Endothelial cell of umbilical vein (primary cell): Measurements from ENCODE around the gene MLC1. TPM values are rescaled to one million over a fixed set of nuclear protein-coding genes. Genes with fewer than 3 reads are reported as not detected.

ENCODE experiments used
- BruUV-seq: library from RNA; stranded (reverse); fragments of 400-500 nt; replicated peaks from 2 replicates; lab custom pipeline; 2021; lab: Mats Ljungman, UMichigan
- CTCF ChIA-PET: fragments of 300-600, 350-600 bp; sonication (Branson Sonifier 250); formaldehyde crosslinking; loops from one replicate; lab custom pipeline; 2021; ENCODE audit warnings: antibody characterized with exemption, inconsistent platforms; lab: Charles Lee
- POLR2A ChIA-PET: fragments of 300-600, 350-600 bp; sonication (Branson Sonifier 250); formaldehyde crosslinking; loops from one replicate; lab custom pipeline; 2021; ENCODE audit warnings: antibody characterized with exemption, inconsistent platforms; lab: Charles Lee
- DNase-seq: peaks from one replicate; pipeline ENCODE4 v3.0.0-alpha.2; 2011; ENCODE audit warnings: low read depth, low spot score
- FAIRE-seq: peaks from 2 replicates; lab custom pipeline; 2011; peaks lifted over from hg19 to GRCh38; lab: Jason Lieb, UNC
- H2AFZ ChIP-seq: 2 replicates; pipeline ENCODE4 v1.6.0; 2012; ENCODE audit warnings: low read depth, low read length, control low read depth, inconsistent platforms
- H3K27ac ChIP-seq: 2 replicates; pipeline ENCODE4 v1.5.1; 2011; ENCODE audit warnings: low read depth, mild to moderate bottlenecking, control low read depth, low read length, moderate library complexity; ENCODE audit not compliant: insufficient read depth
- H3K27me3 ChIP-seq, 2 experiments: 2 replicates each; pipeline versions ENCODE4 v1.6.0 to v1.6.1; 2011; ENCODE audit warnings: low read length in 2 of 2, mixed read lengths in 1 of 2; ENCODE audit not compliant: control insufficient read depth in 2 of 2, insufficient read depth in 2 of 2
- H3K36me3 ChIP-seq, 2 experiments: 2 replicates in 1 of 2; 3 replicates in 1 of 2; pipeline ENCODE4 v1.5.1; 2011; ENCODE audit warnings: low read length in 2 of 2, mild to moderate bottlenecking in 1 of 2, moderate library complexity in 1 of 2; ENCODE audit not compliant: control insufficient read depth in 2 of 2, insufficient read depth in 2 of 2; ENCODE audit errors: extremely low read depth in 1 of 2
- H3K4me1 ChIP-seq: 3 replicates; pipeline ENCODE4 v1.5.1; 2011; ENCODE audit warnings: mild to moderate bottlenecking, low read length; ENCODE audit not compliant: control insufficient read depth, insufficient read depth; ENCODE audit errors: extremely low read depth
- H3K4me2 ChIP-seq: 2 replicates; pipeline ENCODE4 v1.6.1; 2011; ENCODE audit warnings: low read length, control low read depth, mixed read lengths; ENCODE audit not compliant: insufficient read depth
- H3K4me3 ChIP-seq, 3 experiments: fragments of 200-600 bp in 1 of 3; sonication (generic), shearing (Covaris generic) in 1 of 3; replicated peaks in 1 of 3; 2 replicates each; pipeline ENCODE4 v1.5.1; 2011 to 2016; ENCODE audit warnings: control low read depth in 3 of 3, low read length in 3 of 3, mild to moderate bottlenecking in 2 of 3, inconsistent platforms in 1 of 3, low read depth in 1 of 3, moderate library complexity in 1 of 3; ENCODE audit not compliant: insufficient read depth in 1 of 3
- H3K79me2 ChIP-seq: 2 replicates; pipeline ENCODE4 v1.6.0; 2012; ENCODE audit warnings: low read length, inconsistent platforms; ENCODE audit not compliant: control insufficient read depth, insufficient read depth
- H3K9ac ChIP-seq: replicated peaks from 2 replicates; pipeline ENCODE3; 2011; ENCODE audit warnings: low read length, control low read depth; ENCODE audit not compliant: insufficient read depth; ENCODE audit errors: extremely low read depth
- H3K9me1 ChIP-seq: replicated peaks from 3 replicates; pipeline ENCODE4 v1.6.0; 2011; ENCODE audit warnings: mild to moderate bottlenecking, low read length; ENCODE audit not compliant: control insufficient read depth, insufficient read depth; ENCODE audit errors: extremely low read depth
- H3K9me3 ChIP-seq: replicated peaks from 2 replicates; pipeline ENCODE4 v1.5.1; 2012; ENCODE audit warnings: low read length, inconsistent platforms; ENCODE audit not compliant: control insufficient read depth, insufficient read depth
- H4K20me1 ChIP-seq: replicated peaks from 2 replicates; pipeline ENCODE3; 2011; ENCODE audit warnings: mild to moderate bottlenecking, low read length; ENCODE audit not compliant: control insufficient read depth, insufficient read depth; ENCODE audit errors: extremely low read depth
- CTCF ChIP-seq, 2 donors: IDR thresholded peaks; 1 replicate in 1 of 2; 2 replicates in 1 of 2; pipeline ENCODE4 v1.5.1; 2011; ENCODE audit warnings: low read length in 2 of 2, mild to moderate bottlenecking in 2 of 2, moderate library complexity in 2 of 2, control low read depth in 1 of 2, inconsistent platforms in 1 of 2, low read depth in 1 of 2; ENCODE audit not compliant: insufficient read depth in 1 of 2; ENCODE audit errors: extremely low read depth in 1 of 2
- EZH2 ChIP-seq: IDR thresholded peaks from 2 replicates; pipeline ENCODE4 v1.6.1; 2012; ENCODE audit warnings: borderline replicate concordance, low read depth, mild to moderate bottlenecking, moderate library complexity, low read length, inconsistent platforms; ENCODE audit not compliant: severe bottlenecking
- FOS ChIP-seq: IDR thresholded peaks from 2 replicates; pipeline ENCODE4 v1.6.1; 2011; ENCODE audit warnings: mild to moderate bottlenecking, low read length, moderate library complexity, borderline replicate concordance; ENCODE audit not compliant: insufficient read depth
- GATA2 ChIP-seq: IDR thresholded peaks from 2 replicates; pipeline ENCODE4 v1.7.0; 2011; ENCODE audit warnings: low read depth, mild to moderate bottlenecking, moderate library complexity, mixed read lengths, low read length; ENCODE audit not compliant: insufficient read length, insufficient read depth
- JUN ChIP-seq: IDR thresholded peaks from 2 replicates; pipeline ENCODE4 v1.6.1; 2011; ENCODE audit warnings: borderline replicate concordance, low read depth; ENCODE audit not compliant: insufficient read length, insufficient read depth
- MAX ChIP-seq: IDR thresholded peaks from 2 replicates; pipeline ENCODE4 v1.6.1; 2011; ENCODE audit not compliant: insufficient read depth, insufficient read length
- MYC ChIP-seq: IDR thresholded peaks from one replicate; pipeline ENCODE4 v1.6.1; 2011; ENCODE audit warnings: mild to moderate bottlenecking, low read depth, low read length
- POLR2A ChIP-seq: IDR thresholded peaks from 2 replicates; pipeline ENCODE4 v1.6.1; 2012; ENCODE audit warnings: low read depth, mild to moderate bottlenecking, control low read depth, low read length
- POLR2AphosphoS5 ChIP-seq: IDR thresholded peaks from 2 replicates; pipeline ENCODE4 v1.6.1; 2012; ENCODE audit warnings: low read depth, mild to moderate bottlenecking, control low read depth, low read length, moderate library complexity; ENCODE audit not compliant: insufficient read depth
- dilution Hi-C: fragments of 300-500 bp; cut with MboI; formaldehyde crosslinking; loops from one replicate; pipeline ENCODE4 v1.15.0; 2019; ENCODE audit warnings: low sequenced_read_pairs; ENCODE audit not compliant: extremely low pct_ligation_motif_present
- intact Hi-C: fragments of 100-400 bp; cut with micrococcal nuclease; formaldehyde crosslinking; loops from one replicate; pipeline ENCODE4 v1.10.0; 2022
- polyA plus RNA-seq, 4 experiments: library from polyadenylated mRNA; depleted of rRNA in 3 of 4; stranded (reverse) in 3 of 4; unstranded in 1 of 4; fragments of >200 nt; gene quantifications; 2 replicates each; pipeline versions ENCODE4 v1.2.1 to v1.2.3, GENCODE V29; 2011 to 2012; ENCODE audit warnings: missing spikeins in 1 of 4
- total RNA-seq: library from RNA; stranded (reverse); gene quantifications from 2 replicates; pipeline ENCODE4 v1.2.3, GENCODE V29; 2021

The MLC1 gene
- total and polyA plus RNA-seq, 2 donors (not counting 3 experiments of a cell fraction or from before 2014, with no cell fraction given): not detected

GRCh38 chr22:50082197-50082715 lies 3.0 kb downstream of the MLC1 start:
- H4K20me1 ChIP-seq: no peaks in the 10 kb centered on the region
- ChIA-PET CTCF (interaction anchor here (1.6 kb wide), 1 partner anchor 11 kb away, joined by 4 read pairs; no protein-coding TSS in a partner anchor), POLR2A (no interaction called here)
- no peak for DNase-seq
- peaks cover 0 to 6% of the 10 kb centered on the region in 2 experiments for H3K27me3 ChIP-seq
- no peak overlapping the region for H3K27ac ChIP-seq
- no peaks in the 10 kb centered on the region for H3K36me3 ChIP-seq
- H3K79me2 ChIP-seq: no peaks in the 10 kb centered on the region
- no peaks in the 10 kb centered on the region for H3K9me3 ChIP-seq
- intact Hi-C loops (no loop called here), dilution Hi-C loops (no loop called here)
- H3K4me1 ChIP-seq: no peaks in the 10 kb centered on the region
- no peak overlapping the region for H3K4me3 ChIP-seq
- no peak for TF ChIP-seq POLR2A
- no peak for TF ChIP-seq CTCF (IDR thresholded peaks at IDR 0.05; ENCODE audit: extremely low read depth in 1 of 2, insufficient read depth in 1 of 2, low read depth in 1 of 2, low read length in 2 of 2)
- TF ChIP-seq JUN: no peak
- TF ChIP-seq MAX: no peak
- no peak for TF ChIP-seq MYC
- no peak for TF ChIP-seq POLR2AphosphoS5
- TF ChIP-seq FOS: no peak
- TF ChIP-seq EZH2: no peak
- no peak for TF ChIP-seq GATA2
- H3K9ac ChIP-seq: no peak overlapping the region
- FAIRE-seq: no peak
- no peaks in the 10 kb centered on the region for H3K9me1 ChIP-seq
- no TSS peak for BruUV-seq
- no peak overlapping the region for H3K4me2 ChIP-seq
- H2AFZ ChIP-seq: no peak overlapping the region
